HUDEP-2 (cell line): ENCODE results near the gene EHD2.
"Not testable (repeated sequence)": the region's sequence is repeated elsewhere in the genome, so short reads cannot be mapped to it uniquely, and the experiment has no call there.

Experiments
- DNase-seq, 76 experiments: peaks; one replicate each; lab custom pipeline; 2025; ENCODE audit not compliant: unreplicated experiment in 76 of 76; lab: John Stamatoyannopoulos, UW

Gene EHD2

GRCh38 chr19:47713046-47714021, at the start of gene EHD2:
EHD2 (plus strand) TSS chr19:47713422; CDS start chr19:47716613, 3,191 bp downstream.
- peak in 50 of 76 experiments; percentile 7 to 64 (median 40) for DNase-seq

- DNase-seq, result no peak
Measured at GRCh38 chr19:47663435-47663910, 49.7 kb upstream of the EHD2 start.

- no peak for DNase-seq
Measured at GRCh38 chr19:47663911-47664771, 49.1 kb upstream of the EHD2 start.

- DNase-seq, result not testable (repeated sequence)
Measured at GRCh38 chr19:47668556-47668955, 44.7 kb upstream of the EHD2 start.

- no peak for DNase-seq
Measured at GRCh38 chr19:47670736-47671135, 42.5 kb upstream of the EHD2 start.

GRCh38 chr19:47671499-47671898, 41.7 kb upstream of the EHD2 start:
- DNase-seq, result no peak

- DNase-seq, result no peak
Measured at GRCh38 chr19:47673426-47673825, 39.8 kb upstream of the EHD2 start.

- no peak for DNase-seq
Measured at GRCh38 chr19:47674548-47674947, 38.7 kb upstream of the EHD2 start.

GRCh38 chr19:47675271-47675670, 38.0 kb upstream of the EHD2 start:
- DNase-seq, result no peak

- DNase-seq, result no peak
Measured at GRCh38 chr19:47675859-47676258, 37.4 kb upstream of the EHD2 start.

GRCh38 chr19:47676811-47677210, 36.4 kb upstream of the EHD2 start:
- no peak for DNase-seq

- DNase-seq, result no peak
Measured at GRCh38 chr19:47679251-47679900, 33.8 kb upstream of the EHD2 start.

- DNase-seq, result no peak
Measured at GRCh38 chr19:47679922-47680857, 33.0 kb upstream of the EHD2 start.

GRCh38 chr19:47680858-47681332, 32.3 kb upstream of the EHD2 start:
- DNase-seq, result peak in 12 of 76 experiments; percentile 10 to 37 (median 16)

- DNase-seq, result peak in 1 of 76 experiments; percentile 17
Measured at GRCh38 chr19:47681388-47681787, 31.8 kb upstream of the EHD2 start.

GRCh38 chr19:47681936-47682335, 31.3 kb upstream of the EHD2 start:
- DNase-seq, result no peak

- peak in 64 of 76 experiments; percentile 9 to 81 (median 52) for DNase-seq
Measured at GRCh38 chr19:47682939-47683338, 30.3 kb upstream of the EHD2 start.

- no peak for DNase-seq
Measured at GRCh38 chr19:47686679-47687450, 26.4 kb upstream of the EHD2 start.

GRCh38 chr19:47687906-47688305, 25.3 kb upstream of the EHD2 start:
- DNase-seq, result no peak
